GM20000 (cell line): Measurements from ENCODE around the gene XCL2.
"Not testable (repeated sequence)": the region's sequence is repeated elsewhere in the genome, so short reads cannot be mapped to it uniquely, and the experiment has no call there.

Experiments
- DNase-seq: peaks from one replicate; pipeline ENCODE4 v3.0.0; 2012; ENCODE audit warnings: low spot score
- CTCF ChIP-seq: IDR thresholded peaks from 2 replicates; pipeline ENCODE4 v1.5.1; 2012; ENCODE audit warnings: mild to moderate bottlenecking, control low read depth; ENCODE audit errors: extremely low read depth, missing control alignments

The XCL2 gene

GRCh38 chr1:168545678-168546552 lies 2.1 kb upstream of the XCL2 start:
- DNase-seq: not testable (repeated sequence)
- peak; percentile 8 for TF ChIP-seq CTCF

DNA sequence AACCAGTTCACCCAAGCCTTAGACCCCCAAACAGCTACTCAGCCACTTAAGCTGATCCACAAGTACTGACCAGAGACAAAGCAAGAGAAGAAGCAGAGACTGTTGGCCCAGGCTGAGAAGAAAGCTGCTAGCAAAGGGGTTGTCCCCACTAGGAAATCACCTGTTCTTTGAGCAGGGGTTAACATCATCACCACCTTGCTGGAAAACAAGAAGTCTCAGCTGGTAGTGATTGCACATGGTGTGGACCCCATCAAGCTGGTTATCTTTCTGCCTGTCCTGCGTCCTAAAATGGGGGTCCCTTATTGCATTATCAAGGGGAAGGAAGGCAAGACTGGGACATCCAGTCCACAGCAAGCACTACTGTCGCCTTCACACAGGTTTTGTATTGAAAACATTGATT lies 819 bp downstream of the XCL2 start:
- not testable (repeated sequence) for DNase-seq

DNA sequence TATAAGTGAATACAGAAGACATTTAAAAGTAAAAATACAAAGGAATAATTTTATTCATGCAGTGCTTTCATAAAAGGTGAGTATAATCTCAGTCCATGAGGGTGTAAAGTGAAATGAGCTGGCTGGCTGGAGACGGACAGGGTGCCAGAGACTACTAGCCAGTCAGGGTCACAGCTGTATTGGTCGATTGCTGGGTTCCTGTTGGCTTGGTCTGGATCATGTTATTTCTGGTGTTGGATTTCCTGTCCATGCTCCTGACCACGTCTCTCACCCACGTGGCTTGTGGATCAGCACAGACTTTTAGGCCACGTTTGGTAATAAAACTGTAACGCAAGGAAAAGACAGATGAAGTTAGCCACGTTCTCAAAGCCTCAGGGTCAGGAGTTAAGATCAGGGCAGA lies 3.0 kb downstream of the XCL2 start:
- DNase-seq: not testable (repeated sequence)

- no peak for TF ChIP-seq CTCF
- no peak for DNase-seq
These were observed 8.3 kb downstream of the XCL2 start for GRCh38 chr1:168535536-168535935.

DNA sequence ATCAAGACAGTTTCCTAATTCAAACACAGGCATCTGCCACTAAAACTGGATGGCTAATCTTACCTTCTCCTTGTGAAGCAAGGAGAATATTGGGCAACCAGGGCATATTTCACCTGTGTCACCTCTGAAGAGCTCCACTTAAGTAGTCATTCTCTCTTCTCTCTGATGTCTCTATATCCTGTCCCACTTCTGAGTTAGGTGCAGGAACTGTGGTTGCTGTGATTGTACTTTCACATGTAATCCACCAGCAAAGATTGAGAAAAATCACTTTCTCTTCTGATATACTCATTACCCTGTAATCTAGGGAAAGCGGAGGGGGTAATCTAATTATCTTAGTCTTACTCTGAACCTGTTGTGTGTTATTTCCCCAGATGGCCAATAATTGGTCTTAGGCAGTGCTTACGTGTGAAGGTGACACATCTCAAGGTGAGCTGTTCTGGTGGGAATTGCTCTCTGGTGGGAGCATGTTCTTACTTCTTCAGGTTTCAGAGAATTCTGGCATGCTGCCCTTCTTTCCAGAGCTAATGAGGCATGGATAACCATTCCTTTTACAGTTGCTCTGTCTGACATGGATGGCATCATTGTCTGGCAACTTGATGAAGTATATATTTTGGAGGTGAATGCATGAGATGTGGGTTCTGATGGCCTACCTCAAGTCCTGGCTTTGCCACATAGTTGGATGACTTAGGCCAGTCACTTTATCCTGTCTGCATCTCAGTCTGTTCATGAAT lies 12.0 kb downstream of the XCL2 start:
- DNase-seq: no peak

DNA sequence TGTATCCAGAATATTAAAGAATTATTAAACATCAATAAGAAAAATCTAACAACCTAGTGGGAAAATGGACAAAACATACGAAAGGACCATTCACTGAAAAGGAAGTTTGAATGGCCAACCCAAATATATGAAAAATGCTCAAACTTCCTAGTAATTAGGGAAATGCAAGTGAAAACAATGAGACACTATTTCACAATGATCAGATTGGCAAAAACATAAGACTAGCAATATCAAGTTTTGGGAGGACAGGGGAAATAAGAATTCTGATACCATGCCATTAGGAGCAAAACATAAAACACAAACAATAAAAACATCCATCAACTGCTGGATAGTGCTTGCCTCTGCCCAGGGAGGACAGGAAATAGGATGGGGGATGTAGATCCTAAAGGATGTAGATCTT lies 14.3 kb downstream of the XCL2 start:
- DNase-seq: no peak
- no peak for TF ChIP-seq CTCF

More for the DNA sequence above, 12.0 kb downstream of the XCL2 start:
- TF ChIP-seq CTCF: no peak

DNA sequence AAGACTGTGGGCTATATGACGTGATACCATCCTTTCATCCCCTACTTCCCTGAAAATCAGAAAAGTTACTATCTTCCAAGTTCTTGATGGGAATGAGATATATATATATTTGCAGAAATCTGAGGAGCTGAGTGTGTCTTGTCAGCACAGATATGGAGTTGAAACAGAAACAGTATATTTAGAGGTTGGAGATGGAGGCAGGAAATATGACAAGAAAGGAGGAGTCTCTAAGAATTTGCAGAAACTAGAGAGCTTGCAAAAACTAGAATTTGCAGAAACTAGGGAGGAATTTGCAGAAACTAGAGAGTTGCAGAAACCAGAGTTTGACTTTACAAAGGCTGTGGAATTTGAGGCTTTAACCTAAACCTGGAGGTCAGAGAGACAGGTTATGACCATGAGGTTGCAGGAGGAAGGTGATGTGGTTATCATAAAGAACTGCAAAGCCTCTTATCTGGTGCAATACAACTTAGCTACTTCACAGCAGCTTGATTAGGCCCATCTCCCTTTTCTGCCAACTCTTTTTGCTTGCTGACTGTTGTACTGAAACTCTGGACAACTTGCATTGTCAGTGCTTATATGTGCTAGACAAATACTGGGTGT lies 22.3 kb downstream of the XCL2 start:
- TF ChIP-seq CTCF: no peak
- DNase-seq: no peak

DNA sequence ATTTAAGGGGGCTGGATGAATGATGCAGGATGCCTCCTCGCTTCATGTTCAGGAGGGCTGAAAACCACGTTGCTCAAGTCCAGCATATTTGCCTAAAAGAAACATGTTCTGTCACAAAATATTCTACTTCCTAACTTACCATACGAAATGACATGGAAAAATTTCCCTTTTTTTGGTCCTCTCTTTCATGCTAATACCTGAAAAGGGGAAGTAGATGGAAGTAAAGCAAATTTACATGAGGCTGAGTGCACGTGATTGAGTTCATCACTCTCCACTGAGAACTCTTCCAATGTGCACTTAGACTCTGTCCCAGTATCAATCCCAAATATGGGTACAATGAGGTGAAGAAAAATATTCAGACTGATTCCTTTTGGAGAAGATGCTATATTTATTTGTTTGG lies 23.0 kb downstream of the XCL2 start:
- TF ChIP-seq CTCF: no peak
- no peak for DNase-seq
